ENCODE measurements around the gene CDH4. TPM values are rescaled to one million over a fixed set of nuclear protein-coding genes. Genes with fewer than 3 reads are reported as not detected.
A peak's percentile ranks its signal among the peaks of the same experiment; 100 is the strongest.

CDH4 gene
- total RNA-seq, 6 donors from 2014 or later: 0.20 to 1.0 (median 0.40) TPM; not detected in 1

DNA sequence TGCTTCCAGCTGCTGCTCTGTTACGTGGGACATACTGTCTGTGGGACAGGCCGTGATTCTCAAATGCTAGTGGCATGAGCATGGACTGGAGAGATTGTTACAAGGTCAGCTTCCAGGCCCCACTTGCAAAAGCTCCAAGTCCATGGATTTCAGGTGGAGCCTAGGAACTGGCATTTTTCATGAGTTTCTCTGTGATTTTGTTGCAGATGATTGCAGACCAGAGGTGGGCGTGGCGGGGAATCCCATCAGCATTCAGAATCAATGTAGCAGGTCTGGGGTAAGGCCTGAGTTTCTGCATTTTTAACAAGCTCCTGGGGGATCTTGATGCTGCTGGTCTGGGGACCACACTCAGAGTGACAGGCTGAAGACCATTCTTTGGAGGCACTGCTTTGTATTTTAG is 2.4 kb upstream of the CDH4 start:
- WGBS, 2 donors: 86 to 88% methylated on average over 4 of the region's 4 CpGs
- no peak for DNase-seq
- H3K4me3 ChIP-seq: no peak overlapping the region
- no peaks in the 10 kb centered on the region for H3K9me3 ChIP-seq
- no peak for ATAC-seq (ENCODE audit: low FRiP score in 2 of 2)
- H3K27ac ChIP-seq: no peak overlapping the region
- H3K4me1 ChIP-seq: peaks cover 0 to 25% (median 9%) of the 10 kb centered on the region in 4 donors
- H3K27me3 ChIP-seq: peaks cover 0 to 32% (median 16%) of the 10 kb centered on the region in 4 donors
- TF ChIP-seq POLR2A (IDR thresholded peaks at IDR 0.05) (no peak), EP300 (IDR thresholded peaks at IDR 0.05) (no peak), POLR2AphosphoS5 (IDR thresholded peaks at IDR 0.05) (no peak)
- TF ChIP-seq, protein P1, sequence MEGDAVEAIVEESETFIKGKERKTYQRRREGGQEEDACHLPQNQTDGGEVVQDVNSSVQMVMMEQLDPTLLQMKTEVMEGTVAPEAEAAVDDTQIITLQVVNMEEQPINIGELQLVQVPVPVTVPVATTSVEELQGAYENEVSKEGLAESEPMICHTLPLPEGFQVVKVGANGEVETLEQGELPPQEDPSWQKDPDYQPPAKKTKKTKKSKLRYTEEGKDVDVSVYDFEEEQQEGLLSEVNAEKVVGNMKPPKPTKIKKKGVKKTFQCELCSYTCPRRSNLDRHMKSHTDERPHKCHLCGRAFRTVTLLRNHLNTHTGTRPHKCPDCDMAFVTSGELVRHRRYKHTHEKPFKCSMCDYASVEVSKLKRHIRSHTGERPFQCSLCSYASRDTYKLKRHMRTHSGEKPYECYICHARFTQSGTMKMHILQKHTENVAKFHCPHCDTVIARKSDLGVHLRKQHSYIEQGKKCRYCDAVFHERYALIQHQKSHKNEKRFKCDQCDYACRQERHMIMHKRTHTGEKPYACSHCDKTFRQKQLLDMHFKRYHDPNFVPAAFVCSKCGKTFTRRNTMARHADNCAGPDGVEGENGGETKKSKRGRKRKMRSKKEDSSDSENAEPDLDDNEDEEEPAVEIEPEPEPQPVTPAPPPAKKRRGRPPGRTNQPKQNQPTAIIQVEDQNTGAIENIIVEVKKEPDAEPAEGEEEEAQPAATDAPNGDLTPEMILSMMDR (IDR thresholded peaks at IDR 0.05): no peak
- H3K36me3 ChIP-seq: no peaks in the 10 kb centered on the region

DNA sequence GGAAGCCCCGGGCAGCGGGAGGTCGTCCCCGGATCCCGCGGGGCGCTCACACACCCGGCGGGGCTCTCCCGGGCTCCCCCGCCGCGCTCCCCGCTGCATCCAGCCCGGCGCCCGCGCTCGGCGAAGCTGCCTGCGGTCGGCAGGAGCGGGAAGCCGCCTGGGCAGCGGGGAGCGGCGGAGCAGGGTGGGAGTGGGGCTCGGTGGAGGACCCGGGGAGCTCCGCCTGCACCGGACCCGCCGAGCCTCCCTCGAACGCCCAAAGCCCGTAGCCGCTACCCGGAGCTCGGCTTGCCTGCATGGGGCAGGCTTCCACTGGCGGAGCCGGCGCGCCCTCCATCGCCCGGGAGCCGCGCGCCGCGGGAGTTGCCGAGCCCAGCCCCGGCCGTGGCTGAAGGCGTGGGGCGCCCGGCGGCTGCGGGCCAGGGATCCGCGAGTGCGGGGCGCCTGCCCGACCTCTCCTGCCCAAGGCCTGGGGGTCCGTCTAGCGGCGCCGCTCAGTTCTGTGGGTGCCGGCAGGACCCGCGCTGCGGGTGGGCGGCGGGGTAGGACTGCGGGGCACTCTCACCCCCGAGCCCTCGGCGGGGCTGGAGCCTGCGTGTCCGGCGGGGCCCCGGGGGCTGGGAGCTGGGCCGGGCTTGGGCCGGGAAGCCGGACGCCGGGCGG is 671 bp downstream of the CDH4 start:
- no peaks in the 10 kb centered on the region for H3K9me3 ChIP-seq
- TF ChIP-seq POLR2AphosphoS5 (IDR thresholded peaks at IDR 0.05): no peak
- no peak for TF ChIP-seq EP300 (IDR thresholded peaks at IDR 0.05)
- TF ChIP-seq, protein P1 (IDR thresholded peaks at IDR 0.05): no peak
- TF ChIP-seq POLR2A (IDR thresholded peaks at IDR 0.05): no peak
- DNase-seq: peak in 1 of 2 donors; percentile 78
- peaks cover 0 to 32% (median 16%) of the 10 kb centered on the region in 4 donors for H3K27me3 ChIP-seq
- WGBS, 2 donors: no CpG with 5 or more reads among the region's 87 CpGs
- peaks cover 0 to 25% (median 9%) of the 10 kb centered on the region in 4 donors for H3K4me1 ChIP-seq
- no peak overlapping the region for H3K27ac ChIP-seq
- H3K36me3 ChIP-seq: no peaks in the 10 kb centered on the region
- H3K4me3 ChIP-seq: peak overlapping the region in 3 of 4 donors; percentile 30 to 45 (median 30)
- peak in 1 of 2 donors; percentile 34 for ATAC-seq (ENCODE audit: low FRiP score in 2 of 2)

DNA sequence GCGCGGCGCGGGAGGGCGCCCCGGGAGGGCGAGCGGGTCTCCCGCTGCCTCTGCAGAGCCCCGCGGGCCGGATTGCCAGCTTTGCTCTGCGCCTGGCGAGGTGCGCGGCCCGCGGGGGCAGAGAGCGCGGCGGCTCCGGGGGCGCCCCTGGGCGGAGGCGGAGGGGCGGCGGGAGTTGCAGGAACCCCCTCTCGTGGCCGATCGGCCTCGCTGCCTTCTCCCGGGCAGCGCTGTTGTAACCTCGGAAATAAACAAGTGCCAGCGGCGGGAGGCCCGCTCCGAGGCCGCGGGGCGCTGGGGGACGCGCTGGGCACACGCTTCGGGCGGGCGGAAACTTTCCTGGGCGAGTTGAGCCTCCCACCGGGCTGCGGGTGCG is 1.2 kb downstream of the CDH4 start:
- TF ChIP-seq, protein P1 (IDR thresholded peaks at IDR 0.05): no peak
- TF ChIP-seq POLR2AphosphoS5 (IDR thresholded peaks at IDR 0.05): no peak
- TF ChIP-seq POLR2A (IDR thresholded peaks at IDR 0.05): no peak
- TF ChIP-seq EP300 (IDR thresholded peaks at IDR 0.05): no peak
- ATAC-seq (ENCODE audit: low FRiP score in 2 of 2) (peak in 1 of 2 donors; percentile 23), DNase-seq (peak in 1 of 2 donors; percentile 78)
- Histone ChIP-seq H3K4me3 (peak overlapping the region in 3 of 4 donors; percentile 30 to 45 (median 30)), H3K36me3 (no peaks in the 10 kb centered on the region), H3K27me3 (peaks cover 0 to 32% (median 16%) of the 10 kb centered on the region in 4 donors), H3K9me3 (no peaks in the 10 kb centered on the region), H3K4me1 (peaks cover 0 to 25% (median 9%) of the 10 kb centered on the region in 4 donors), H3K27ac (no peak overlapping the region)
- 0% methylated on average over 2 of the region's 51 CpGs; no CpG with 5 or more reads in 1 of the 2 donors for WGBS, 2 donors

DNA sequence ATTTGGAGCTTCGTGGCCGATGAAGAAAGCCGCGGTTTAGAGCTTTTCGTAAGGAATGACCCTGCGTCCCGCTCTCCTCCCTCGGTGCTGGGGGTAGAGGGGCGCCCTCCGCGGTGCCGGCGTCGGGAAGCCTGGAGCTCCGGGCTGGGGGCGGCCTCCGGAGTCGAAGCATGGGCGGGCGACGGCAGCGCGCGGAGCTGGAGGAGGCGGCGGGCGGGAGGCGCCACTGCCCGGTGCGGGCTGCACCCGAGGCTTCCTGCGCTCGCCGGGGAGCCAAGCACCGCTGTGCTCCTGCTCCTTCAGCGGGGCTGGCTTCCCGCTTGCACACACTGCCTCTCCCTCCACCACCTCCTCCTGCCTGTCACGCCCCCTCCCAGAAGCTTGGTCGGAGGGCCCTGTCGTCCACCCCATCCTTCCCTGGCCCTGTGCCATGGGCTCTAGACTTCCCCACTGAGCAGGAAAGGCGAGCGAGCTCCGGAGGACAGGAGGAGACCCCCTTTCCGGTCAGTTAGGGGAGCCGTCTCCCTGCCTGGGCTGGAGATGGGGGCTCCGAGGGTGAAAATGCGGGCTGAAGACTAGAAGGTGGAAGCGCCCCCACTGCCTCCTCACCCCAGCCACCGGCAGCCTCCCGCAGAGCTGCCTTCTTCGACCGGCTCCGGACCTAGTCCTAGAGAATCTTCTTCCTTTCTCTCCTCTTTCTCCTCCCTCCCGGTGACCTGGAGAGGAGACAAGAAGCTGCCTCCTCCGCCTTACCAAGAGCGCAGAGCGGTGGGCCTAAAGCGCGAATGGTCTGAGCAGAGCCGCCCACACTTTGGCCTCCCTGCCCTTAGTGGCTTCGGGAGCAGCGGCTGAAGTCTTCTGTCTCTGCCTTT is 1.8 kb downstream of the CDH4 start:
- no peak for TF ChIP-seq POLR2A (IDR thresholded peaks at IDR 0.05)
- TF ChIP-seq, protein P1 (IDR thresholded peaks at IDR 0.05): no peak
- no peak for TF ChIP-seq EP300 (IDR thresholded peaks at IDR 0.05)
- no peak for TF ChIP-seq POLR2AphosphoS5 (IDR thresholded peaks at IDR 0.05)
- WGBS, 2 donors: 12 to 23% methylated on average over 20 to 57 of the region's 62 CpGs
- Histone ChIP-seq H3K27me3 (peaks cover 0 to 32% (median 16%) of the 10 kb centered on the region in 4 donors), H3K4me3 (peak overlapping the region in 3 of 4 donors; percentile 30 to 45 (median 30)), H3K4me1 (peaks cover 0 to 25% (median 9%) of the 10 kb centered on the region in 4 donors), H3K9me3 (no peaks in the 10 kb centered on the region), H3K36me3 (no peaks in the 10 kb centered on the region), H3K27ac (no peak overlapping the region)
- DNase-seq (peak in 1 of 2 donors; percentile 78), ATAC-seq (ENCODE audit: low FRiP score in 2 of 2) (peak in 1 of 2 donors; percentile 36)

All from upper lobe of left lung (tissue), 6 donors.